DMS 273 (cell line): ENCODE results near the gene ATF5.
A peak's percentile ranks its signal among the peaks of the same experiment; 100 is the strongest.

Source experiments
- DNase-seq: peaks from one replicate; lab custom pipeline; 2025; ENCODE audit not compliant: unreplicated experiment; lab: John Stamatoyannopoulos, UW

Gene ATF5, protein sequence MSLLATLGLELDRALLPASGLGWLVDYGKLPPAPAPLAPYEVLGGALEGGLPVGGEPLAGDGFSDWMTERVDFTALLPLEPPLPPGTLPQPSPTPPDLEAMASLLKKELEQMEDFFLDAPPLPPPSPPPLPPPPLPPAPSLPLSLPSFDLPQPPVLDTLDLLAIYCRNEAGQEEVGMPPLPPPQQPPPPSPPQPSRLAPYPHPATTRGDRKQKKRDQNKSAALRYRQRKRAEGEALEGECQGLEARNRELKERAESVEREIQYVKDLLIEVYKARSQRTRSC

DNA sequence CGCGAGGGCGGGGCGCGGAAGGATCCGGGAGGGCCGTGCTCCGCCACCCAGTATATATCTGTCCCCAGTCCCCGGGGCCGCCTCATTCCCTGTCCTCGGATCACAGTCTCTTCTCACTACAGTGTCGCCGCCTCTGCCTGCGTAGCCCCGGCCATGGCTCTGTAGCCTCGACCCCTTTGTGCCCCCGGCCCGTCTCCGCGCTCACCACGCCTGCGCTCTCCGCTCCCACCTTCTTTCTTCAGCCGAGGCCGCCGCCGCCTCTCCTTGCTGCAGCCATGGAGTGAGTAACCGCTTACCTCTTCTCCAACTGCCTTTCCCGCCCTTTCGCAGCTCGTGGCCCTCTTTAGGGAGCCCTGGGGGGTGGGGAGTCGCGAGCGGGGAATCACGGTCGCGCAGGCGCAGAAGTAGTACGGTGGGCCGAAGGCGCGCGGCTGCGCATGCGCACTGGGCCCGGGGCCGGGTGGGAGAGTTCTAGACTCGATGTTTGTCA lies at the start of gene ATF5, which contains the start of gene NUP62:
ATF5 (plus strand) TSS at position 85 of the 490 bp plus-strand sequence. CDS start 1,646 bp downstream, outside the sequence.
NUP62 (minus strand) TSS at position 384 of the 490 bp plus-strand sequence. CDS start 19,697 bp downstream, outside the sequence.
- peak; percentile 97 for DNase-seq

DNA sequence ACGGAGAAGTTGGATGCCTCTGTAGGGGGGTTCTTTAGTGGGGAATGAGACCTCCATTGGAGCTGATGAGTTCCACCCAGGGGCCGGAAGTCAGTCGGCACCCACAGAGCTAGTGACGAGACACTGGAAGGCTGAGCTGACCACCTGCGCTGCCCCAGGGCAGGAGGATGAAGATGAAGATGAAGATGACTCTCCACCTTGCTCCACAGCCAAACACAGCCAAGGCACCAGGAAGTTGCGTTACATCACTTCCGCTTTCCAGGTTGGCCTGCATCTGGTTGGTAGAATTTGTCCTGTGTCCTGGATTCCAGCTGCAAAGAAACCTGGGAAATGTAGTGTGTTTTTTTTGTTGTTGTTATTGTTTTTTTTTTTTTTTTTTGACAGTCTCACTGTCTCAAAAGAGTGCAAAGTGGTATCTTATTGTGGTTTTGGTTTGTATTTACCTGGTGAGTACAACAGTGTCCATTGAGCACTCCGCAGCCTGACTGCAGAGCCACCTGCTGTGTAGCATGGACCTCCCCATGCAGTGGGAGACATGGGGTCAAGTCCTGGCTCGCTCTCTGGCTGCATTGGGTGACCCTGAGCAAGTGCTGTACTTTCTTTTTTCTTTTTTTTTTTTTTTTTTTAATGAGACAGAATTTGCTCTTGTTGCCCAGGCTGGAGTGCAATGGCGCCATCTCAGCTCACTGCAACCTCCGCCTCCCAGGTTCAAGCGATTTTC lies 49.6 kb upstream of the ATF5 start:
- peak; percentile 32 for DNase-seq

DNA sequence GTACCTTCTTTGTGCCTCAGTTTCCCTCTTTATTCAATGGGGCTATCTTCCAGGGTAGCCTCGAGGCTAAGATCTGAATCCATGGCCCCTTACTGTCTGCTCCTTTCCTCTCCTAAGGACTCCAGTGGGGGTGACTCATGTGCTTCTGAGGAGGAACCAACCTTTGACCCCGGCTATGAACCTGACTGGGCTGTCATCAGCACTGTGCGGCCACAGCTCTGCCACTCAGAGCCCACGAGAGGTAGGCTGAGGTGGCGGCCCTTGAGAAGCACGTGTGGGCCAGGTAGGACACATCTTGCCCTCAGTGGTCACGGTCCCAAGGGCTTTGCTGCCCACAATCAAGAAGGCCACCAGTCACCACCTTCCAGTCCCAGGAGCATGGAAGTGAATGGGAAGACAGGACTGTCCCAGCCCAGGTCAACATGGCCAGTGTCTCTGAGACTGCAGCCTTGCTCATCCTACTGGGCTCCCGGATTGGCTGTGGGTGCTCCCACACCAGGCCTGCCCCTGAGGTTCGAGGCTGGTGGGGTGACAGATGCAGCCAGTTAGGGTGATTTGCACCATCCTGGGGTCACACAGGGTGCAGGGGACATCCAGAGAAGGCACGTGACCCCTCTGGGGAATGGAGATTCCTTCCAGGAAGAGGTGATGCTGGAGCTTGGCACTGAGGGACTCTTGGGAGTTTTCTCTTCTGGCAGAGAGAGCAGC lies 48.7 kb upstream of the ATF5 start:
- DNase-seq: no peak

DNA sequence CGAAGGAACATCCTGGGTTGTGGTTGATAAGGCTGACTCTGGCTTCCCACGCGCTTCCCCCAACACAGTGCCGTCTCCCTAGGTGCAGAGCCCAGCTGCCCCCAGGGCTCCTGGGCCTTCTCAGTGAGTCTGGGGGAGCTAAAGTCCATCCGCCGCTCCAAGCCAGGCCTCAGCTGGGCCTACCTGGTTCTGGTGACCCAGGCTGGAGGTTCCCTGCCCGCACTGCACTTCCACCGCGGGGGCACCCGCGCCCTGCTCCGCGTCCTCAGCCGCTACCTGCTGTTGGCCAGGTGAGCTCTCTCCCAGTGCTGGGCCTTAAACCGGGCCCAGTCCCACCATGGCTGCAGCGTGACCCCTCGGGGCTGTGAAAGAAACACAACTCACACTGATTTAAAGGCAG lies 47.8 kb upstream of the ATF5 start:
- no peak for DNase-seq

DNA sequence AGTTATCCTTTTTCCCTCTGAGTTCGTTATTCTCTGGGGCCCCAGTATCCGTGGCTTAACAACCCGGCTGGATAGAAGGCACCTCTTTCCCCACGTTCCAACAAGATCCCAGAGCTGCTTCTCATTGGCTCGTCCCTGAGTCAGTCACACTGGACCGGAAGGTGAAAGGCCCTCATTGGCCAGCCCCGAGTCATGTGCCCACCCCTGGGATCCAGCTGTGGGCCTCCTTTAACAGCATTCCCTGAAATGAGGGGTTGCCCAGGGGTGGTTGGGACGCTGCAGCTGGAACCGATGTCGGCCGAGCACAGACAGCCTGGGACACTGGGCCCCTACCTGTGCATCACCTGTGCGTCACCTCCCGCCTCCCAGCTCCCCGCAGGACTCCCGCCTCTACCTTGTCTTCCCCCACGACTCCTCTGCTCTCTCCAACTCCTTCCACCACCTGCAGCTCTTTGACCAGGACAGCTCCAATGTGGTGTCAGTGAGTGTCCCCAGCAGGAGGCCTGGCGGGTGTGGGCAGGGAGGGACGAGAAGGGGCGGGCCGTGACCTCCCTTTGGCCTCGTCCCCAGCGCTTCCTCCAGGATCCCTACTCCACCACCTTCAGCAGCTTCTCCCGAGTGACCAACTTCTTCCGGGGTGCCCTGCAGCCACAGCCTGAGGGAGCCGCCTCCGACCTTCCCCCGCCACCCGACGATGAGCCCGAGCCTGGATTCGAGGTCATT lies 47.2 kb upstream of the ATF5 start:
- DNase-seq: peak; percentile 51

DNA sequence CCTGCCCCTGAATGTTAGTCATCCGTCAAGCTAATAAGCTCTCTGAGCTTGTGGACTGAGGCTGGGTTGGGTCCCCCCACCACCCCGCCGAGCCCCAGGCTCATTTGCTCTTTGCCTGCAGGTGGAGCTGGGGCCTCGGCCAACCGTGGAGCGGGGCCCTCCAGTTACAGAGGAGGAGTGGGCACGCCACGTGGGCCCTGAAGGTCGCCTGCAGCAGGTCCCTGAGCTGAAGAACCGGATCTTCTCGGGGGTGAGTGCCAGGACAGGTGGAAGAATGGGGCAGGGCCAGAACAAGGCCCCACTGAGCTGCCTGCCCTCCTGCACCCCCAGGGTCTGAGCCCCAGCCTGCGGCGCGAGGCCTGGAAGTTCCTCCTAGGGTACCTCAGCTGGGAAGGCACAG lies 46.4 kb upstream of the ATF5 start:
- no peak for DNase-seq

DNA sequence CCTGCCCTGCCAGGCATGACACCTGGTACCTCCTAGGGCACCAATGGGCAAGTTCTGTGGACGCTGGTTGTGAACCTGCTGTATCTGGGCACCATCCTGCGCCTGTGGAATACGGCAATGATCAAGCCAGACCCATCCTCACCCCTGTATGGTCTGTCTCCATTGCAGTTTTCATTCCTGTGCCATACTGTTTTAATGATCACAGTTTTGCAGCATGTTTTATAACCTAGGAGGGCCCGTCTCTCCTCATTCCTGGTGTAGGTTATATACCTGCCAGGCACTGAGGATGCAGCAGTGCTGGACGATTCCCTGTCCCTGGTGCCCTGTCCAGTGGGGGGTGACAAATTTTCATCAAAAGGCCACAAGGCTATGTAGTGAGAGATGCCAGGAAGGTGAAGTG lies 45.9 kb upstream of the ATF5 start:
- no peak for DNase-seq

DNA sequence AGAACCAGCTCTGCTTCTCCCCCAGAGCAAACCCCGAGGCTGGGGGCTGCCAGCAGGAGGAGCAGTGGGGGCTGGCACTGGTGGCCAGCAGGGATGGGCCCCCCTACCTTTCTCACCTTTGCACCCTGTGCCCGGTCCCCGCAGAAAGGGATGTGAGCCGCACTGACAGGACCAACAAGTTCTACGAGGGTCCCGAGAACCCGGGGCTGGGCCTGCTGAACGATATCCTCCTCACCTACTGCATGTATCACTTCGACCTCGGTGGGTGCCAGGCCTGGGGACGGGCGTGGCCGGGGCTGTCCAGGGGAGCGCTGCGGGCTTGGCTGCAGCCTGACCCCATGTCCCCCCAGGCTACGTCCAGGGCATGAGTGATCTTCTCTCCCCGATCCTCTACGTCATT lies 44.9 kb upstream of the ATF5 start:
- DNase-seq: no peak

DNA sequence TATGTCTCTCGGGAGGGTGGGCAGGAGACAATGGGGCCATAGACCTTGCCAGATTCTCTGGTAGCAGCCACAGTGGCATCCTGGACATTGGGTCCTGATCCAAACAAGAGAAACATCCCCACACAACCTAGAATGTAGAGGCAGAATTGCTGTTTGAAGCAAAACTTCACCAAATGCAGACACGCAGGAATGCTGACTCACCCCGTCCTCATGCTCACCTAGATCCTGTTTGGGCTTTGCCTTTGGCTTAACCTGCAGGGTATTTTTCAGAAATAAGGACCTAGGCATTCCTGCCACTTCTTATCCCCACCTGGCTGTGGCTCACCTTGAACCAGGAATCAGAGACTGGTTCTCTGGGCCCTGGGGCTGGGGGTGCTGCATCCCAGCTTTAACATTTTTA lies 44.2 kb upstream of the ATF5 start:
- no peak for DNase-seq

DNA sequence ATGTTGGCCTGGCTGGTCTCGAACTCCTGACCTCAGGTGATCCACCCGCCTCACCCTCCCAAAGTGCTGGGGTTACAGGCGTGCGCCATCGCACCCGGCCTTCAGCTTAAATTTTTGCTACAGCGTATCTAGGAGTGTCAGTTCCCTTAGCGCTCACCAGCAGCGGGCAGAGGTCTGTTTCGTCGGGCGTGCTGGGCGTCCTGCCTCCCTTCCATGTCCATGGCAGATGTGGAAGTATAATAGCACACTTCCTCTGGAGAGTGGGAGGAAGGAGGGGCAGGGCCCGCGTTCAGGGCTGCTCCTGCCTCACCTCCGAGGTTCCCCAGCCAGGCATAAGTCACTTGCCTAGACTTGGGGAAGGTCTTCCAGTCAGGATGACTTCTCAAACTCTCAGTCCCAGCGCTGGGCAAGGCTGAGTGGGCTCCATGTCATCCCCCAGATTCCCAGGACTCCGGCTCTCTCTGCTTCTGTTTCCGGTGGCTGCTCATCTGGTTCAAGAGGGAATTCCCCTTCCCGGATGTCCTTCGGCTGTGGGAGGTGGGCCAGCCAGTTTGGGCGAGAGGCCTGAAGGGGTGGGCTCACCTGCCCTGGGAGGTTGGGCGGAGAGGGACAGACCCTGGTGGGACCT lies 41.9 kb upstream of the ATF5 start:
- DNase-seq: peak; percentile 31

DNA sequence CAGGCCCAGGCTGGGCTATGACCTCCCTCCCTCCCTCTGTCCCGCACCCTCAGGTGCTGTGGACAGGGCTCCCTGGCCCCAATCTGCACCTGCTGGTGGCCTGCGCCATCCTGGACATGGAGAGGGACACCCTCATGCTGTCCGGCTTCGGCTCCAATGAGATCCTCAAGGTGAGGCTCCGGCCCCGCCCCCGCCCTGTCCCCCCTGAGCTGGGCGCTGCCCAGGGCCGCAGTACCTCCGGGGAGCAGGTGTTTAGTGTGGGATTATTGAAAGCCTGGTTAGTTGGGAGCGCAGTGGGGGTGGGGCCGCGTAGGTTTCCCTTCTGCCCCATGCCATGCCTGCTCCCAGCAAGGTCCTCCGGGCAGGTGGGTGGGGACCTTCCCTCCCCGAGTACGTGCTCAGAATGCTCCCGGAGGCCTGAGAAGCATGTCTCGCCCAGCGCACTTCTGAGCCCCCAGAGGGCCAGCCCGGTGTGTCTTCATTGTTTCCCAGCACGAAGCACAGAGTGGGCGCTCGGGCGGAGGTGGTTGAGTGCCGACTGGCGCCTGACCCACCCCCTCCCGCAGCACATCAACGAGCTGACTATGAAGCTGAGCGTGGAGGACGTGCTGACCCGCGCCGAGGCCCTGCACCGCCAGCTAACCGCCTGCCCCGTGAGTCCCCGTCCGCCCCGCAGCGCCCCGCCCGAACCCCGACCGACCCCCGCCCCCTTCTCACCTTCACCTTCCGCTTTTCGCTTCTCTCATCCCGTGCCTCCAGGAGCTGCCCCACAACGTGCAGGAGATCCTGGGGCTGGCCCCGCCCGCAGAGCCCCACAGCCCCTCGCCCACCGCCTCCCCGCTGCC lies 41.1 kb upstream of the ATF5 start:
- no peak for DNase-seq

DNA sequence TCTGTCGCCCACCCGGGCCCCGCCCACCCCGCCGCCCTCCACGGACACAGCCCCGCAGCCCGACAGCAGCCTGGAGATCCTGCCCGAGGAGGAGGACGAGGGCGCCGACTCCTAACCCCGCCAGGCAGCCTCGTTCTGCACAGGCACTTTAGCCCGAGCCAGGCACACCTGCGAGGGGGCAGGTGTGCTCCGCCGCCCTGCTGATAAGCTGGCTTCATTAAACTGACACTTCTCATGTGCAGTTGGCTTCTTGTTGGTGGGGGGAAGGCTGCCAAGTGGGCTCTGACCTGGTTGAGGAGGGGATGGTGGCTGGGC lies 40.5 kb upstream of the ATF5 start:
- DNase-seq: no peak

DNA sequence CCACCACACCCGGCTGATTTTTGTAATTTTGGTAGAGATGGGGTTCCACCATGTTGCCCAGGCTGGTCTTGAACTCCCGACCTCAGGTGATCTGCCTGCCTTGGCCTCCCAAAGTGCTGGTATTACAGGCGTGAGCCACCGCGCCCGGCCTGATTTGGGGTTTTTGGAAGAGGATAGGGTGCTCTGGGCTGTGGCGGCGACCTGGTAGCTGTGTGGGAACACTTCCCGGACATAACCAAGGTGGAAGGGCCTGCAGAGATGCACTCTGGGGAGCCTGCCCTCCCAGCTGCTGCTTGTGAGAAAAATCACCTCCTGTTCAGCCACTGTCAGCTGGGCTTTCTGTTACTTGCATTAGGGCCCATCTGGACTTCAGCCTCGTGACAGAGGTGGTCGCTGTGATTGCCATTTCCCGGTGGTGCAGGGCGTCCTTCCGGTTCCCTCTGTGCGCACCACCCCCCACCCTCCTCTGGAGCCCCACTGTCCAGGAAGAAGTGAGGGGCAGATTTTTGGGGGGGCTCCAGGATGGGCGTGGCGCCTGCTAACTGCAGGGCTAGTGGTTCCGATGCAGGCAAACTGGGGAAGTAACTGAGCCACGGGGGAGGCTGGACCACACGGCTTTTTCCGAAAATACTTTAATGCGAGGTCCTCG lies 39.8 kb upstream of the ATF5 start:
- peak; percentile 83 for DNase-seq

DNA sequence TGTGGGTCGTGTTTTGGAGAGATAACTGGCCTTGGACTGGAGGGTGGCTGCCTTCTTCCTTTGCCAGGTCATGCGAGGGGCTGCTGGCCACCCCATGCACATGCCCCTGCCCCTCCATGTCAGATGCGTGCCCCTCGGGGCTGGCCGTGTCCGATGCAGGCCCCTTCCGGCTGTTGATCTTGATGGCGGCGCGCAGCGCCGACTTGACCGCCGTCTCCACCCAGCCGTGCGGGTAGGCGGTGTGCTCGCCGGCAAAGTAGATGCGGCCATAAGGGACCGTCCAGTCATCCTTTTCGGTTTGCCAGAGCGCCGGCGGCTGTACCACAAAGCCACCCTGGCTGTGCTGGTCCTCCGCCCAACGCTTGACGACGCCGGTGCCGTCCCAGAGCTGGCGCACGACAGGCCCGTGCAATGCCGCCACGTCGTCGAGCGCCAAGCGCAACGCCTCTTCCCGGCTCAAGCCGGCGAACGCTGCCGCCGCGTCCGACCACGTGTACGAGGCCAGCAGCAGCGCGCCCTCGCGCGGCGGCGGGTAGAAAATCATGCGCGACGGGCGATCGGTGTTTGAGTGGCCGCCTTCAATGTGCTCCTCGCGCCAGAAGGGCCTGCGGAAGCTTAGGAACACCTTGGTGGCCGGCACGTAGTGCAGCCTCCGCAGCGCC lies 39.2 kb upstream of the ATF5 start:
- DNase-seq: peak; percentile 84

DNA sequence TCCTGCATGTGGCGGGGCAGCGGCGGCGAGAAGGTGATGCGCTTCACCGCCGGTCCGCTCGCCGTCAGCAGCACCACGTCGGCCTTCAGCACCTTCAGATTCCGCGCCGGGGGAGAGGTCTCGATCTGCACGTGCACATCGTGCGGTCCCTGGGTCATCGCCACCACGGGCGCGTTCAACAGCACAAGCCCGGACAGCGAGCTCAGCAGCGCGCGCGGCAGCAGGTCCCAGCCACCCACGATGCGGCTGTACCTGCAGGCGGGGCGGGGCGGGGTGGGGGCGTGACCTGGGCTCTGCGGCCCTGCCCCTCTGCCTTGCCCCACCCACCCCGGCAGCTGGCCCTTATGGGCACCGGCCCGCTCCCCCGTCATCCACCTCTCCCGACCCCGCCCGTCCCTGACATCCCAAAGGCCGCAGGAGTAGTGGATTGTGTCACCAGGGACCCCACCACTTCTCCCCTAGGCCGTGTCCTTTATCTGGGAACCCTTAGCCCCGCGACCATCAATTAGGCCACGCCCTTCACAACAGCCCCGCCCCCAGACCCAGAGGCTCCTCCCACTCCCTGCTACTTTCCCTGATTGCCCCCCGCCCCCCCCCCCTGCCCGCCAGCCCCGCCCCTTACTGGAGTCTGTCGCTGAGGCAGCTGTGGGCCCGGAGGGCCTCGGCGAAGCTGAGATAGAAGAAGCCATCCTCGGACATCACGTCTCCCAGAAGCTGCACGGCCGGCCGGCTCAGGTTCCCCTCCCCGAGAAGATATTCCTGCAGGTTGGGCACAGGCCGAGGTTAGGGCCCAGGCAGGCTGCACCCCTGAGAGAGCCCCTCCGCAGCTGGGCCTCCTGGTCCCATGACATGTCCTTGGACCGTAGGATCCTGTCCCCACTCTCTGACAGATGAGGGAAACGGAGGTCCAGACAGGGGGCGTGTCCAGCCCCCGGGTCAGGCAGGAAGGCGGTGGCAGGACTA lies 38.4 kb upstream of the ATF5 start:
- DNase-seq: peak; percentile 66

DNA sequence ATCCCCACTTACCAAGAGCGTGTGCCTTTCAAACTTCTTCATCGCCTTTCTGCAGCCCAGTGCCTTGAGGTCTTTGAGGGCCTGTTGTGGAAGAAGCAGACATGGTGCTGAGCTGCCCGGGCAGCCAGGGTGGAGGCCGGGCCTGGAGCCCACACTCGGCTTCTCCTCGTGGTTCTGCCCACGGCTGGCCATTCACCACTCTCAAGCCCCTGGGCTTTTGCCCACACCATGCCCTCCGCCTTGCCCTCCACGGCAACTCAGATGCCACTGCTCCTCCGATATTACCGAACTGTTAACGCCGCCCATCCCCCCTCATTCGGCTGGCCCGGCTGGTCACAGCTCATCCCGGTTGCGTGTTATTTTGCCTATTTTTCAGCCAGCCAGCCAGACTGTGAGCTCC lies 37.6 kb upstream of the ATF5 start:
- no peak for DNase-seq

DNA sequence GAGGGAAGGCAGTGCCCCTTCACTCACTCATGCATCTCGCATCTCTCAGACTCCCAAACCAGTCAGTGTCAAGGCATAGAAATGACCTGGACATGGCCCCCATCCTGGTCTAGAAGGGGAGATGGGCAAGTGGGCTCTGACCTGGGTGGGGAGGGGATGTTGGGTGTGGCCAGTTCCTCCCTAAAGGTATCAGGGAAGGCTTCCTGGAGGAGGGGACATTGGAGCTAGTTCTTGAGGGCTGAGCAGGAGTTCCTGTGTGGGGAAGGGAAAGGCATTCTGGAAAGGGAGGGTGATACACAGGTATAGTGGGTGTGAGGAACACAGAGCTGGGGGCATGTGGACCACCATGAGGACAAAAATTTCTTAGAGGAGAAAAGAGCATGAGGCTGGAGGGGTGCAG lies 36.3 kb upstream of the ATF5 start:
- DNase-seq: no peak
